ENCODE measurements around the gene AGAP5.
A peak's percentile ranks its signal among the peaks of the same experiment; 100 is the strongest.
"Not testable (repeated sequence)": the region's sequence is repeated elsewhere in the genome, so short reads cannot be mapped to it uniquely, and the experiment has no call there.

The AGAP5 gene

DNA sequence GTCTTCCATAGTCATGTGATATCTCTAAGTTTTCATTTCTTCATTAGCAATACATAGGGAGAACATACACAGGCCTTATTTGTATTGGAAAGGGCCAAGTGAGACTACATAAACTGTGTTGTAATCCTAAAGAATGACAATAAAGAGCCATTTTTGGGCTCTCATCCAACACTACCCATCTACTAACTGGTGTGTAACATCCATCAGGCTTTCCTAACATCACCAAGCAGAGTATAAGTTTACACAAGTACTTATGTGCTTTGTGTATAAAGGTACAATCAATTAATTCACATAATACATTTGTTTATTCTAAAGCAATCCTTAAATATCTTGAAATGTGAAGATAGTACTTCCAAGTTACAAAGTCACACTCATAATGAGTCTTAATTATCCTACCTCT, 2.6 kb downstream of the AGAP5 start:
- H3K36me3 ChIP-seq, result peaks cover 0 to 33% (median 0%) of the 10 kb centered on the region in 11 experiments; a peak in 9 of 22 replicates
- not testable (repeated sequence) for H3K9me3 ChIP-seq (replicated peaks in 1 of 11); H3K27me3 ChIP-seq; H3K4me3 ChIP-seq; H4K20me1 ChIP-seq; H3K4me2 ChIP-seq; H3K27ac ChIP-seq; H3K4me1 ChIP-seq; H3K9ac ChIP-seq

- H3K27me3 ChIP-seq, H3K4me3 ChIP-seq, H3K9ac ChIP-seq, H4K20me1 ChIP-seq, H3K4me2 ChIP-seq, H3K27ac ChIP-seq, H3K4me1 ChIP-seq: not testable (repeated sequence)
- peaks cover 0 to 11% (median 0%) of the 10 kb centered on the region in 11 experiments; a peak in 6 of 22 replicates for H3K9me3 ChIP-seq (replicated peaks in 1 of 11)
- peaks cover 0 to 20% (median 0%) of the 10 kb centered on the region in 11 experiments; a peak in 8 of 22 replicates for H3K36me3 ChIP-seq
Measured at GRCh38 chr10:73690755-73691154, 7.2 kb downstream of the AGAP5 start.

GRCh38 chr10:73689596-73689995, 8.3 kb downstream of the AGAP5 start:
- not testable (repeated sequence) for H3K9ac ChIP-seq, H4K20me1 ChIP-seq, H3K4me1 ChIP-seq, H3K27ac ChIP-seq, H3K27me3 ChIP-seq, H3K4me3 ChIP-seq, H3K4me2 ChIP-seq
- Histone ChIP-seq H3K9me3 (replicated peaks in 1 of 11) (peaks cover 0 to 11% (median 0%) of the 10 kb centered on the region in 11 experiments; a peak in 6 of 22 replicates), H3K36me3 (peaks cover 0 to 23% (median 0%) of the 10 kb centered on the region in 11 experiments; a peak in 10 of 22 replicates)

- H3K27me3 ChIP-seq, H3K4me1 ChIP-seq, H3K4me2 ChIP-seq, H4K20me1 ChIP-seq, H3K4me3 ChIP-seq, H3K27ac ChIP-seq, H3K9ac ChIP-seq: not testable (repeated sequence)
- H3K9me3 ChIP-seq (replicated peaks in 1 of 11), result peaks cover 0 to 11% (median 0%) of the 10 kb centered on the region in 11 experiments; a peak in 6 of 22 replicates
- H3K36me3 ChIP-seq, result peaks cover 0 to 13% (median 0%) of the 10 kb centered on the region in 11 experiments; a peak in 7 of 22 replicates
Measured at GRCh38 chr10:73687641-73688040, 10.3 kb downstream of the AGAP5 start.

DNA sequence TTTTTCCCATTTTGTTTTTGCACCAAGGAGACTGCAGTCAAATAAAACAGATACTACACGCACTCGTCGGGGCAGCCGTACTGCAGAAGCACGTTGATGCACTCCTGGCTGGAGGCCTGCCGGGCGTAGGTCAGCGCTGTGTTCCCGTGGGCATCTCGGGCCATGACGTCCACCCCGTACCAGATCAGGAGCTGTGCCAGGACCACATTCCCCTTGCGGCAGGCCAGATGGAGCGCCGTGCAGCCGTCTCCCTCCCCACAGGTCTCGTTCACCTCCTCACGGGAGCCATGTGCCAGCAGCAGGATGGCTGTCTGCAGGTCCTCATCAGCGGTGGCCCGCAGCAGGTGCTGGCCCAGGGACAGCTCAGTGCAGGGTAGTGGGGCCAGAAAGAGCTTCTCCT, 23.4 kb downstream of the AGAP5 start:
- not testable (repeated sequence) for H3K4me2 ChIP-seq; H3K9me3 ChIP-seq (replicated peaks in 1 of 11); H3K36me3 ChIP-seq; H3K27ac ChIP-seq; H3K4me3 ChIP-seq; H3K9ac ChIP-seq; H4K20me1 ChIP-seq; H3K27me3 ChIP-seq; H3K4me1 ChIP-seq

GRCh38 chr10:73668378-73668777, 29.5 kb downstream of the AGAP5 start:
- H4K20me1 ChIP-seq; H3K9me3 ChIP-seq (replicated peaks in 1 of 11); H3K9ac ChIP-seq; H3K27ac ChIP-seq; H3K4me3 ChIP-seq; H3K27me3 ChIP-seq; H3K36me3 ChIP-seq; H3K4me2 ChIP-seq; H3K4me1 ChIP-seq: not testable (repeated sequence)

- H3K27ac ChIP-seq; H4K20me1 ChIP-seq; H3K36me3 ChIP-seq; H3K9ac ChIP-seq; H3K4me3 ChIP-seq; H3K4me2 ChIP-seq; H3K9me3 ChIP-seq (replicated peaks in 1 of 11); H3K27me3 ChIP-seq: not testable (repeated sequence)
- H3K4me1 ChIP-seq, result peaks cover 0 to 14% (median 11%) of the 10 kb centered on the region in 10 experiments; a peak in 12 of 20 replicates
Measured at GRCh38 chr10:73666153-73666809, 31.6 kb downstream of the AGAP5 start.

DNA sequence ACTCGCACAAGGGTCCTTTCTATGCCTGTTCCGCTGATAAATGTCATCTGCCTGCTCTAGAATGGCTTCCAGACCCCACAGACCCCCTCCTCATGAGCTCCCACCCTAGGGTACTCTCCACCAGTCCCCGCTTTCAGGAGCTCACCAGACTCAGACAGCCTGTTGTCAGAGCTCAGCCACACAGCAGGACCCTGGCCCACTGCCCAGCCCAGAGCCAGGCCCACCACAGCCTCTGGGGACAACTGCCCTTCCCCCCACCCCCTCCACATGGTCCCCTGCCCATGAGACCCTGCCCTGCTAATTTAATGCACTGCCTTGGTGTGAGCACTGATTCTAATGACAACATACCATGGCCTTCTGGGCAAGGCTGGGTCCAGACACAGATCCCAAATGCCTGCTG, 32.3 kb downstream of the AGAP5 start:
- H4K20me1 ChIP-seq; H3K9ac ChIP-seq; H3K27ac ChIP-seq; H3K27me3 ChIP-seq; H3K4me3 ChIP-seq; H3K36me3 ChIP-seq; H3K9me3 ChIP-seq (replicated peaks in 1 of 11); H3K4me2 ChIP-seq: not testable (repeated sequence)
- peaks cover 4 to 21% (median 17%) of the 10 kb centered on the region in 10 experiments; a peak in 18 of 20 replicates for H3K4me1 ChIP-seq

- H3K9me3 ChIP-seq (replicated peaks in 1 of 11); H3K4me3 ChIP-seq; H3K9ac ChIP-seq; H3K4me2 ChIP-seq; H3K27me3 ChIP-seq; H3K27ac ChIP-seq; H4K20me1 ChIP-seq; H3K36me3 ChIP-seq: not testable (repeated sequence)
- H3K4me1 ChIP-seq, result peaks cover 11 to 28% (median 22%) of the 10 kb centered on the region in 10 experiments; a peak in 18 of 20 replicates
Measured at GRCh38 chr10:73664156-73665040, 33.5 kb downstream of the AGAP5 start.

DNA sequence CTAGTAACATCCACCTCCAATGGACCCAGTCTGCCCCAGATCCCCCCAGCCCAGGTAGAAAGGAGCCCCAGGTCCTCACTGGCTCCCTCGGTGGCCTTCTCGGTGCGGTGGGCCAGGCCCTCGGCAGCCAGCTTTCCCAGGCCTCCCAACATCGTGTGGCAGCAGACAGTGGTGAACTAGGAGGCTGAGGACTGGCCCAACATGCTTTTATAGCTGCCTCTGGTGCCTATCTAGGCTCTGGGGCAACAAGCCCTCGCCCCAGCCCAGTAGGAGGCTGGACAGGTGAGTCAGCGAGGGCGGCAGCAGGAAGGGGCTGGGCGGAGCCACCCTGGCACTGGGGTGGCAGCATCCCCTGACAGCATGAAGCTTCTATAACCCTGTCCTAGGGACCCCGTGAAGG, 34.3 kb downstream of the AGAP5 start:
- H3K36me3 ChIP-seq; H3K9me3 ChIP-seq (replicated peaks in 1 of 11); H3K4me3 ChIP-seq; H3K27ac ChIP-seq; H4K20me1 ChIP-seq; H3K9ac ChIP-seq; H3K4me2 ChIP-seq; H3K27me3 ChIP-seq: not testable (repeated sequence)
- peaks cover 11 to 28% (median 22%) of the 10 kb centered on the region in 10 experiments; a peak in 18 of 20 replicates for H3K4me1 ChIP-seq

DNA sequence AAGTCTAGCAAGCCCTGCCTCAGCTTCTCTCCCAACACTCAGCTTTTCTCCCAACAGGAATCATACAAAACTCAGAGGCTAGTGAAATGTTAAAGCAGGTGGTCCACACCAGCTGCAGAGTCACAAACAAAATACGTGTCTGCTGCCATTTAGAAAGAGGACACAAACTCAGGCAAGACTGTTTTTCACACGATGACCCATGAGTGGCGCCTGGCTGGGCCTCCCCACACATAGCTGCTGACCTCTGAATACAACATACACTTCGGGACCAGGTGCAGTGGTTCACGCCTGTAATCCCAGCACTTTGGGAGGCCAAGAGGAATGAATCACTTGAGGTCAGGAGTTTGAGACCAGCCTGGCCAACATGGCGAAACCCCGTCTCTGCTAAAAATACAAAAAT, 35.2 kb downstream of the AGAP5 start:
- not testable (repeated sequence) for H3K36me3 ChIP-seq; H3K27me3 ChIP-seq; H3K4me3 ChIP-seq; H4K20me1 ChIP-seq; H3K9me3 ChIP-seq (replicated peaks in 1 of 11); H3K27ac ChIP-seq; H3K9ac ChIP-seq
- peak overlapping the region in 7 of 11 experiments; percentile 9 to 36 (median 32); a peak in 10 of 22 replicates for H3K4me2 ChIP-seq
- peaks cover 11 to 28% (median 22%) of the 10 kb centered on the region in 10 experiments; a peak in 18 of 20 replicates for H3K4me1 ChIP-seq

Measured in BLaER1 treated with 17β-estradiol and CSF1 and Interleukin-3, amounts not matched to agents 10 nM and 100 nM (cell line).